ENCODE data around the gene XRCC6.
A peak's percentile ranks its signal among the peaks of the same experiment; 100 is the strongest.
"Not testable (repeated sequence)": the region's sequence is repeated elsewhere in the genome, so short reads cannot be mapped to it uniquely, and the experiment has no call there.

XRCC6 gene

DNA sequence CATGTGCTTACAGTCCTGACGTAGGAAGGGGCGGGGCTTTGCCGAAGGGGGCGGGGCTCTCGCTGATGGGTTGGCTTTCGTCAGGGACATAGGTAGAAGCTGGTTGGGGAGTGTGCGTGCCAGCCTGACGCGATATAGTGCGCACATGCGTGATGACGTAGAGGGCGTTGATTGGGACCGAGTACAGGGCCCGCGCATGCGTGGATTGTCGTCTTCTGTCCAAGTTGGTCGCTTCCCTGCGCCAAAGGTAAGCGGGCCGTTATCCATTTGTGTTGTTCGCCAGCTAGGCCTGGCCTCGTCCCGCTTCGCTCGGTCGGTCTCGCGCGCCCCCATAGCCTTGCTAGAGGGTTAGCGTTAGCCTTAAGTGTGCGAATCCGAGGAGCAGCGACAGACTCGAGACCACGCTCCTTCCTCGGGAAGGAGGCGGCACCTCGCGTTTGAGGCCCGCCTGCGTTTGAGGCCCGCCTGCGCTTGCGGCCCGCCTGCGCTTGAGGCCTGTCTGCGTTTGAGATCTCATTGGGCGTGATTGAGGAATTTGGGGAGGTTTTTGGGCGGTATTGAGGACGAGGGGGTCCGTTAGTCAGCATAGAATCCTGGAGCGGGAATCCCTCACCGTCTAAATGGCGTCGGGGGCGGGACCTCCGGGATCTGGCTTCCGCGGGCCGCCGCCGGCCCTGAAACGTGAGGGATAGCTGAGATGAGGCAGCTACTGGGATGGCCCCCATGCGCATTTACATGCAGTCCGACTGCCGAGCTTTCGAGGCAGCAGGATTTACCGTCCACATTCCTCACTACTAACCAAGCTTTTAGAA is at the start of gene XRCC6:
TSS of gene XRCC6 (plus strand) at position 197 of the 812 bp plus-strand sequence. CDS start 710 bp downstream, outside the sequence.
- FAIRE-seq (peak; percentile 89), DNase-seq (ENCODE audit: insufficient read length, low spot score) (peak; percentile 93)
- peak; percentile 68 for TF ChIP-seq POLR2A (IDR thresholded peaks at IDR 0.05; ENCODE audit: low read depth, low read length)

DNA sequence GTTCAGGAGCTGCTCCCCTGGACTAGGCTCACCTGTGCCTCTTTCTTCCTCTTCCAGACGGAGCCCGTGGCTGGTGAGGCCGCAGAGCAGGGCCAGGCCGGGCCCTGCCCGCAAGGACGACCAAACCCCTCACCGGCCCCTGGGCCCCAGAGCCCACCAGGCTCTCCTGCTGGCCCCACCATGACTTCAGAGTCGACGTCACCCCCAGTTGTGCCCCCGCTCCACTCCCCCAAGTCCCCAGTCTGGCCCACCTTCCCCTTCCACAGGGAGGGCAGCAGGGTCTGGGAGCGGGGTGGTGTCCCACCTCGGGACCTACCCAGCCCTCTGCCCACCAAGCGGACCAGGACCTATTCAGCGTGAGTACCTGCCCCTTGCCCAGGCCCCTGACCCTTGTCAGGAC is 49.3 kb upstream of the XRCC6 start:
- FAIRE-seq (no peak), DNase-seq (ENCODE audit: insufficient read length, low spot score) (no peak)
- TF ChIP-seq POLR2A (IDR thresholded peaks at IDR 0.05; ENCODE audit: low read depth, low read length), result no peak

GRCh38 chr22:41572305-41572704 is 48.8 kb upstream of the XRCC6 start:
- FAIRE-seq; DNase-seq (ENCODE audit: insufficient read length, low spot score): not testable (repeated sequence)

- TF ChIP-seq POLR2A (IDR thresholded peaks at IDR 0.05; ENCODE audit: low read depth, low read length), result no peak
- FAIRE-seq (no peak), DNase-seq (ENCODE audit: insufficient read length, low spot score) (no peak)
These were observed 47.4 kb upstream of the XRCC6 start for GRCh38 chr22:41573677-41574076.

GRCh38 chr22:41574847-41575381 is 46.2 kb upstream of the XRCC6 start:
- FAIRE-seq (no peak), DNase-seq (ENCODE audit: insufficient read length, low spot score) (no peak)
- TF ChIP-seq POLR2A (IDR thresholded peaks at IDR 0.05; ENCODE audit: low read depth, low read length), result no peak

DNA sequence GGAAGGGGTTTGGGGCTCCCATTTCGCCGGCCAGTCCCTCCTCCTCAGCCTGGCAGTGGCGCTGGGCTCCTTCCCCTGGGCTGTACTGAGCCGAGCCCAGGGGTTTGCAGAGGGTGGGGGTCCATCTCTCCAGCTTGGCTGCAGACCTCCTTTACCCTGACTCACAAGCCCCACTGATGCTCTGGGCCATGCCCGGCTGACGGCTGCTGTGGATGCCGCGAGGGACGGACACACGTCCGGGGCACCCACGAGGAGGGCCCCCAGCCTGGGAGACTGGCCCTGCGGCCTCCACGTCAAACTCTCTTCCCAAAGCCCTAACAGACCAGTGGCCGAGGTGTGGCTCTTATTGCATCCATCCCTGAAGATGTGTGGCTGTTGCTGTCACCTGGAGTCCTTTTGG is 45.6 kb upstream of the XRCC6 start:
- FAIRE-seq (no peak), DNase-seq (ENCODE audit: insufficient read length, low spot score) (no peak)
- TF ChIP-seq POLR2A (IDR thresholded peaks at IDR 0.05; ENCODE audit: low read depth, low read length), result no peak

- no peak for TF ChIP-seq POLR2A (IDR thresholded peaks at IDR 0.05; ENCODE audit: low read depth, low read length)
- DNase-seq (ENCODE audit: insufficient read length, low spot score) (no peak), FAIRE-seq (no peak)
These were observed 44.2 kb upstream of the XRCC6 start for GRCh38 chr22:41576877-41577276.

GRCh38 chr22:41578114-41578513 is 43.0 kb upstream of the XRCC6 start:
- no peak for FAIRE-seq
- no peak for TF ChIP-seq POLR2A (IDR thresholded peaks at IDR 0.05; ENCODE audit: low read depth, low read length)
- no peak for DNase-seq (ENCODE audit: insufficient read length, low spot score)

GRCh38 chr22:41578818-41579217 is 42.3 kb upstream of the XRCC6 start:
- DNase-seq (ENCODE audit: insufficient read length, low spot score) (no peak), FAIRE-seq (no peak)
- TF ChIP-seq POLR2A (IDR thresholded peaks at IDR 0.05; ENCODE audit: low read depth, low read length), result no peak

GRCh38 chr22:41579297-41579996 is 41.6 kb upstream of the XRCC6 start:
- no peak for DNase-seq (ENCODE audit: insufficient read length, low spot score)
- TF ChIP-seq POLR2A (IDR thresholded peaks at IDR 0.05; ENCODE audit: low read depth, low read length), result no peak
- FAIRE-seq, result no peak

- TF ChIP-seq POLR2A (IDR thresholded peaks at IDR 0.05; ENCODE audit: low read depth, low read length), result no peak
- DNase-seq (ENCODE audit: insufficient read length, low spot score), result no peak
These were observed 41.1 kb upstream of the XRCC6 start for GRCh38 chr22:41579997-41580355.

GRCh38 chr22:41582694-41583093 is 38.4 kb upstream of the XRCC6 start:
- TF ChIP-seq POLR2A (IDR thresholded peaks at IDR 0.05; ENCODE audit: low read depth, low read length), result no peak
- no peak for FAIRE-seq
- DNase-seq (ENCODE audit: insufficient read length, low spot score), result no peak

More at GRCh38 chr22:41579997-41580355, 41.1 kb upstream of the XRCC6 start:
- no peak for FAIRE-seq

GRCh38 chr22:41584881-41585280 is 36.2 kb upstream of the XRCC6 start:
- no peak for TF ChIP-seq POLR2A (IDR thresholded peaks at IDR 0.05; ENCODE audit: low read depth, low read length)
- DNase-seq (ENCODE audit: insufficient read length, low spot score) (no peak), FAIRE-seq (no peak)

DNA sequence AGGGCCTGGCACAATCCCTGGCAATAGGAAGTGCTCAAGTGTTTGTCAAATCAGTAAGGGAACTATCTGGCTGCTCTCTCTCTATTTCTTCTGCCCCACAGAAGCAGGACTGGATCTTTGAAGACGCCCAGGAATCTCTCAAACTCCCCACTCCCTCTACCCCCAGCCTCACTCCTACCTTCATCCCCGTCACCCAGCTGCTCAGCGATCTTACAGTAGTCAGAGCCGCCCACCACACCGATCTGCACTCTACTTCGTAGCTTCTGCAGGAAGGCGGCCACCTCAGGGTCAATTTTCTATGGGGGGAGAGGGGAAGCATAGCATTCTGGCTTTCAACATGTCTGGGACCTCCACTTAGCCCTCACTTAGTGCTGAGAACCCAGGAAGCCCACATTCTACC is 35.2 kb upstream of the XRCC6 start:
- no peak for FAIRE-seq
- no peak for DNase-seq (ENCODE audit: insufficient read length, low spot score)
- no peak for TF ChIP-seq POLR2A (IDR thresholded peaks at IDR 0.05; ENCODE audit: low read depth, low read length)

GRCh38 chr22:41587347-41587723 is 33.8 kb upstream of the XRCC6 start:
- no peak for DNase-seq (ENCODE audit: insufficient read length, low spot score)
- FAIRE-seq, result no peak
- TF ChIP-seq POLR2A (IDR thresholded peaks at IDR 0.05; ENCODE audit: low read depth, low read length), result no peak
